GM12878 (cell line): ENCODE results near the gene ARPC5L. TPM values are rescaled to one million over a fixed set of nuclear protein-coding genes. Genes with fewer than 3 reads are reported as not detected.

ENCODE experiments used
- ATAC-seq: fragments of 200-7000 bp; cut with Tn5 transposase; 3 replicates; pipeline ENCODE4 v1.9.1; 2020; ENCODE audit warnings: mild to moderate bottlenecking, moderate library complexity
- BruUV-seq: library from RNA; stranded (reverse); fragments of 400-500 nt; replicated peaks from 2 replicates; lab custom pipeline; 2021; lab: Mats Ljungman, UMichigan
- CTCF ChIA-PET: fragments of 300-600 bp; sonication (Branson Sonifier 250); formaldehyde crosslinking; extraction: SDS; loops from one replicate; lab custom pipeline; 2021; ENCODE audit warnings: inconsistent platforms; lab: Yijun Ruan, JAX
- POLR2A ChIA-PET: fragments of 350-600 bp; formaldehyde crosslinking; extraction: SDS; loops from one replicate; lab custom pipeline; 2021; ENCODE audit warnings: inconsistent platforms; lab: Charles Lee
- RAD21 ChIA-PET: fragments of 300-600 bp; sonication (Branson Sonifier 250); formaldehyde crosslinking; loops from one replicate; lab custom pipeline; 2023; ENCODE audit warnings: antibody characterized with exemption; ENCODE audit not compliant: unreplicated experiment; lab: Charles Lee
- SMC1A ChIA-PET: fragments of 300-600 bp; sonication (Branson Sonifier 250); formaldehyde crosslinking; loops from one replicate; lab custom pipeline; 2023; ENCODE audit not compliant: unreplicated experiment, uncharacterized antibody; lab: Charles Lee
- DNase-seq: peaks from one replicate; pipeline ENCODE4 v3.0.0-alpha.2; 2011; ENCODE audit warnings: low read depth, low spot score
- FAIRE-seq: peaks from 3 replicates; lab custom pipeline; 2011; peaks lifted over from hg19 to GRCh38; lab: Jason Lieb, UNC
- H2AFZ ChIP-seq: 2 replicates; pipeline ENCODE4 v1.6.0; 2011; ENCODE audit warnings: low read depth, low read length, control low read depth; ENCODE audit not compliant: control insufficient read depth
- H3K27ac ChIP-seq: 2 replicates; pipeline ENCODE4 v1.5.1; 2011; ENCODE audit warnings: control low read depth; ENCODE audit not compliant: control insufficient read depth, insufficient read depth
- H3K27me3 ChIP-seq, 2 experiments: replicated peaks in 1 of 2; 2 replicates each; pipeline versions ENCODE4 v1.6.0 to v1.6.1; 2011; ENCODE audit warnings: low read length in 1 of 2; ENCODE audit not compliant: control insufficient read depth in 2 of 2, insufficient read depth in 2 of 2
- H3K36me3 ChIP-seq, 2 experiments: 2 replicates each; pipeline ENCODE4 v1.5.1; 2011; ENCODE audit warnings: low read length in 1 of 2; ENCODE audit not compliant: control insufficient read depth in 2 of 2, insufficient read depth in 2 of 2
- H3K4me1 ChIP-seq: 2 replicates; pipeline ENCODE4 v1.6.1; 2011; ENCODE audit warnings: mild to moderate bottlenecking, low read length, moderate library complexity, mixed read lengths; ENCODE audit not compliant: control insufficient read depth, insufficient read depth
- H3K4me2 ChIP-seq: 2 replicates; pipeline ENCODE4 v1.6.0; 2011; ENCODE audit warnings: control low read depth; ENCODE audit not compliant: control insufficient read depth, insufficient read depth
- H3K4me3 ChIP-seq: fragments of 200-600 bp; sonication (generic); 2 replicates; pipeline ENCODE4 v1.5.1; 2016
- H3K79me2 ChIP-seq: 2 replicates; pipeline ENCODE4 v1.6.0; 2011; ENCODE audit warnings: low read length; ENCODE audit not compliant: control insufficient read depth, insufficient read depth
- H3K9ac ChIP-seq: 2 replicates; pipeline ENCODE4 v1.8.0; 2011; ENCODE audit warnings: low read length, control low read depth, mixed read lengths; ENCODE audit not compliant: control insufficient read depth, insufficient read depth
- H3K9me3 ChIP-seq: replicated peaks from 3 replicates; pipeline ENCODE4 v1.5.1; 2011; ENCODE audit warnings: mild to moderate bottlenecking, low read length; ENCODE audit not compliant: control insufficient read depth, insufficient read depth
- H4K20me1 ChIP-seq: 2 replicates; pipeline ENCODE4 v1.6.0; 2011; ENCODE audit not compliant: control insufficient read depth, insufficient read depth
- BCL3 ChIP-seq: IDR thresholded peaks from 2 replicates; pipeline ENCODE4 v1.6.1; 2011; ENCODE audit warnings: borderline replicate concordance, low read depth, mild to moderate bottlenecking, moderate library complexity, low read length; ENCODE audit not compliant: insufficient read depth, poor library complexity, severe bottlenecking
- BHLHE40 ChIP-seq, 2 experiments: fragments of 450-650 bp in 1 of 2; IDR thresholded peaks; 2 replicates each; pipeline ENCODE4 v1.6.1; 2011 to 2017; ENCODE audit warnings: low read depth in 2 of 2, borderline replicate concordance in 1 of 2, improper control_type of control experiment in 1 of 2, low read length in 1 of 2, mild to moderate bottlenecking in 1 of 2
- ELK1 ChIP-seq: IDR thresholded peaks from 2 replicates; pipeline ENCODE4 v1.6.1; 2012; ENCODE audit warnings: low read depth, low read length, improper control_type of control experiment
- ESRRA ChIP-seq: IDR thresholded peaks from 2 replicates; pipeline ENCODE4 v1.6.1; 2012; ENCODE audit warnings: mild to moderate bottlenecking, low read length, improper control_type of control experiment
- JUND ChIP-seq: IDR thresholded peaks from 2 replicates; pipeline ENCODE4 v1.6.1; 2012; ENCODE audit warnings: low read depth, mild to moderate bottlenecking, low read length, improper control_type of control experiment, moderate library complexity
- KLF5 ChIP-seq: fragments of 450-650 bp; IDR thresholded peaks from 2 replicates; pipeline ENCODE4 v1.6.1; 2014; ENCODE audit warnings: mild to moderate bottlenecking; ENCODE audit not compliant: partially characterized antibody
- PBX3 ChIP-seq: IDR thresholded peaks from 2 replicates; pipeline ENCODE4 v1.6.1; 2011; ENCODE audit warnings: mild to moderate bottlenecking, low read depth, low read length, moderate library complexity; ENCODE audit not compliant: insufficient replicate concordance
- POLR2AphosphoS2 ChIP-seq: IDR thresholded peaks from 2 replicates; pipeline ENCODE4 v1.6.1; 2011; ENCODE audit warnings: low read depth, mild to moderate bottlenecking, low read length, improper control_type of control experiment, moderate library complexity
- RCOR1 ChIP-seq: conservative IDR thresholded peaks from 2 replicates; pipeline ENCODE4 v1.6.1; 2012; ENCODE audit warnings: low read depth, low read length, improper control_type of control experiment
- RFX5 ChIP-seq: IDR thresholded peaks from 2 replicates; pipeline ENCODE4 v1.6.1; 2011; ENCODE audit warnings: low read depth, low read length, improper control_type of control experiment
- SIX5 ChIP-seq: IDR thresholded peaks from 2 replicates; pipeline ENCODE4 v1.6.1; 2011; ENCODE audit warnings: mild to moderate bottlenecking, low read depth, low read length, moderate library complexity; ENCODE audit not compliant: severe bottlenecking
- SREBF2 ChIP-seq: IDR thresholded peaks from 2 replicates; pipeline ENCODE4 v1.6.1; 2012; ENCODE audit warnings: mild to moderate bottlenecking, low read length
- SRF ChIP-seq, 2 experiments: IDR thresholded peaks; 2 replicates each; pipeline ENCODE4 v1.6.1; 2011; ENCODE audit warnings: low read depth in 2 of 2, low read length in 2 of 2, mild to moderate bottlenecking in 1 of 2, moderate library complexity in 1 of 2
- ZBED1 ChIP-seq: IDR thresholded peaks from 2 replicates; pipeline ENCODE4 v1.6.1; 2016; ENCODE audit warnings: borderline replicate concordance
- ZSCAN29 ChIP-seq: fragments of 450-650 bp; IDR thresholded peaks from 2 replicates; pipeline ENCODE4 v1.6.1; 2017; ENCODE audit warnings: mild to moderate bottlenecking, moderate library complexity
- WGBS: methylation state at CpG from one replicate; pipeline ENCODE4 v1.1.6; 2016; ENCODE audit warnings: low lambda C conversion rate; ENCODE audit not compliant: insufficient replicate concordance, insufficient coverage; ENCODE audit errors: missing lambda C conversion rate; 5-methylcytosine and 5-hydroxymethylcytosine counted together
- in situ Hi-C: fragments of 300-500 bp; cut with MboI; formaldehyde crosslinking; loops from 9 replicates; pipeline ENCODE4 v1.14.3; 2018; ENCODE audit warnings: mixed read lengths
- intact Hi-C: fragments of 100-400 bp; cut with micrococcal nuclease; formaldehyde crosslinking; loops from one replicate; pipeline ENCODE4 v1.14.2; 2022; ENCODE audit not compliant: unreplicated experiment
- polyA plus RNA-seq, 11 experiments: library from polyadenylated mRNA; depleted of rRNA in 4 of 11; unstranded in 6 of 11; stranded (reverse) in 5 of 11; fragments of >200 nt; fragmentation: Nextera tagmentation in 4 of 11; fragmentation: Illumina TruSeq in 1 of 11; extraction: Ambion mirVana in 4 of 11; extraction: Trizol in 1 of 11; gene quantifications; 1 replicate in 1 of 11; 2 replicates in 10 of 11; pipeline versions ENCODE4 v1.2.1 to v1.2.3, GENCODE V29; 2011 to 2016; ENCODE audit warnings: inconsistent platforms in 2 of 11, missing spikeins in 2 of 11, low read depth in 1 of 11
- total RNA-seq, 4 experiments: library from RNA; depleted of rRNA in 3 of 4; stranded (reverse); fragments of >200 nt in 3 of 4; fragmentation: Illumina TruSeq in 1 of 4; extraction: Trizol in 1 of 4; gene quantifications; 2 replicates each; pipeline versions ENCODE4 v1.2.1 to v1.2.3, GENCODE V29; 2013 to 2021
- TF ChIP-seq, protein P1 (sequence below), 3 experiments: IDR thresholded peaks in 2 of 3; conservative IDR thresholded peaks in 1 of 3; 2 replicates each; pipeline ENCODE4 v1.5.1; 2011; ENCODE audit warnings: low read depth in 3 of 3, low read length in 3 of 3, mild to moderate bottlenecking in 3 of 3, control low read depth in 2 of 3, moderate library complexity in 2 of 3, inconsistent platforms in 1 of 3, mixed read lengths in 1 of 3; ENCODE audit not compliant: control insufficient read depth in 2 of 3, insufficient read depth in 1 of 3; ENCODE audit errors: extremely low read depth in 1 of 3

Gene ARPC5L
- total and polyA plus RNA-seq, 10 of the 15 experiments (the other 5 are each of a cell fraction or from before 2014, with no cell fraction given): 42.3 to 207 (median 104) TPM

DNA sequence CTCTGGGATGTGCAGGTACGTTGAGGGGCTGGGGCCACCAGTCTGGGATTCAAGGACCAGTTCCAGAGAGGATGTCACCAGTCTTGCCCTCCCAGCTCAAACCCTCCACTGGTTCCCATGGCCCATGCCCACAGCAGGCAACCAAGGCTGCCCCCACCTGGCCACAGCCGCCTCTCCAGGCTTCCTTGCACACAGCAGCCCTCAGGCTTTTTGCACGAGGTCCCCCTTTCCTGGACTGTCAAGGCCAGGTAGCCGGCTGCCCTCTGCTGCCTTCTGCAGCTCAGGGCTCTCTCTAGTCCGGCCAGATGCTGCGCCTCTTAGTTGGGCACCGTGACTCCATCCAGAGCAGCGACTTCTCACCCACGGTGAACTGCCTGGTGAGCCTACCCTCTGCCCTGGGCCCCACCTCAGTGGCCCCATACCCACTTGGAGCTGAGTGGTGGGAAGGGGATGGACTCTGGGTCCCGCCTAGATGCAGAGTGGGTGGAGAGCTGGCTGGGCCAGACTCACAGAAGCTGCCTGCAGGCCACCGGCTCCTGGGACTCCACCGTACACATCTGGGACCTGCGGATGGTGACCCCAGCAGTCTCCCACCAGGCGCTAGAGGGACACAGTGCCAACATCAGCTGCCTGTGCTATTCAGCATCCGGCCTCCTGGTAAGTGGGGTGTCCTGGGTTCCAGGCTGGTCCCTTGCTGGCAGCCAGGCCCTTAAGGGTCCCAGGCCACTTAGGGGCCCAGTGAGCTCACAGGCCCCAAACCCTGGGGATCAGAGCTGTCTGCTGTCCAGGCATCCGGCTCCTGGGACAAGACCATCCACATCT lies 5.8 kb upstream of the ARPC5L start:
- SMC1A ChIA-PET: interaction anchor here (0.6 to 12.1 kb wide), 4 partner anchors 16 to 83 kb away, joined by 3 to 233 read pairs (median 4); partner anchors contain the start of genes NR6A1 and OLFML2A
- intact Hi-C loops: no loop called here
- POLR2A ChIA-PET: interaction anchor here (0.9 to 1.4 kb wide), 2 partner anchors 77 to 83 kb away, joined by 3 to 4 read pairs; no protein-coding TSS in a partner anchor
- no peak for TF ChIP-seq BHLHE40 (IDR thresholded peaks at IDR 0.05; ENCODE audit: borderline replicate concordance in 1 of 2, low read depth in 2 of 2, low read length in 1 of 2)
- peak; percentile 46 for TF ChIP-seq BCL3
- TF ChIP-seq, protein P1, sequence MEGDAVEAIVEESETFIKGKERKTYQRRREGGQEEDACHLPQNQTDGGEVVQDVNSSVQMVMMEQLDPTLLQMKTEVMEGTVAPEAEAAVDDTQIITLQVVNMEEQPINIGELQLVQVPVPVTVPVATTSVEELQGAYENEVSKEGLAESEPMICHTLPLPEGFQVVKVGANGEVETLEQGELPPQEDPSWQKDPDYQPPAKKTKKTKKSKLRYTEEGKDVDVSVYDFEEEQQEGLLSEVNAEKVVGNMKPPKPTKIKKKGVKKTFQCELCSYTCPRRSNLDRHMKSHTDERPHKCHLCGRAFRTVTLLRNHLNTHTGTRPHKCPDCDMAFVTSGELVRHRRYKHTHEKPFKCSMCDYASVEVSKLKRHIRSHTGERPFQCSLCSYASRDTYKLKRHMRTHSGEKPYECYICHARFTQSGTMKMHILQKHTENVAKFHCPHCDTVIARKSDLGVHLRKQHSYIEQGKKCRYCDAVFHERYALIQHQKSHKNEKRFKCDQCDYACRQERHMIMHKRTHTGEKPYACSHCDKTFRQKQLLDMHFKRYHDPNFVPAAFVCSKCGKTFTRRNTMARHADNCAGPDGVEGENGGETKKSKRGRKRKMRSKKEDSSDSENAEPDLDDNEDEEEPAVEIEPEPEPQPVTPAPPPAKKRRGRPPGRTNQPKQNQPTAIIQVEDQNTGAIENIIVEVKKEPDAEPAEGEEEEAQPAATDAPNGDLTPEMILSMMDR (IDR thresholded peaks at IDR 0.05 in 2 of 3, conservative IDR thresholded peaks at IDR 0.05 in 1 of 3; ENCODE audit: control insufficient read depth in 2 of 3, extremely low read depth in 1 of 3, insufficient read depth in 1 of 3, low read depth in 3 of 3, low read length in 3 of 3): peak; percentile 25 to 34 (median 33); a peak in 4 of 6 replicates
- TF ChIP-seq ELK1: no peak
- TF ChIP-seq RCOR1: no peak
- TF ChIP-seq ZSCAN29: no peak
- TF ChIP-seq ESRRA: no peak
- TF ChIP-seq KLF5: no peak
- TF ChIP-seq SREBF2: no peak
- TF ChIP-seq RFX5: no peak
- TF ChIP-seq POLR2AphosphoS2: peak; percentile 25; the same call in 1 of the 2 replicates
- no peak for TF ChIP-seq SIX5
- TF ChIP-seq SRF (IDR thresholded peaks at IDR 0.05; ENCODE audit: low read depth in 2 of 2, low read length in 2 of 2): no peak
- TF ChIP-seq ZBED1: 0 out of 2 replicates have a peak, but pooled peaks have one; percentile 10
- no peak for TF ChIP-seq JUND
- no peak for TF ChIP-seq PBX3

More for the DNA sequence above, 5.8 kb upstream of the ARPC5L start:
- 59% methylated on average over 16 of the region's 16 CpGs for WGBS
- H3K4me2 ChIP-seq: no peak overlapping the region
- H3K27ac ChIP-seq: no peak overlapping the region
- ChIA-PET CTCF (interaction anchor here (0.9 to 26.5 kb wide), 6 partner anchors 16 to 515 kb away, joined by 3 to 575 read pairs (median 18); partner anchors contain the start of genes NR6A1 and OLFML2A), RAD21 (interaction anchor here (4.0 to 9.5 kb wide), 2 partner anchors 77 to 83 kb away, joined by 12 to 180 read pairs; partner anchors contain the start of gene NR6A1)
- in situ Hi-C loops: loop anchor here (5.0 to 25.0 kb wide), 2 partner anchors 239 to 1944 kb away; partner anchors contain the start of genes RC3H2 and ZBTB6
- H3K4me3 ChIP-seq: no peak overlapping the region
- DNase-seq (no peak), FAIRE-seq (no peak), ATAC-seq (peak; percentile 34)
- peaks cover 13% of the 10 kb centered on the region for H3K4me1 ChIP-seq
- H2AFZ ChIP-seq: no peak overlapping the region
- peaks cover 18% of the 10 kb centered on the region for H4K20me1 ChIP-seq
- no peaks in the 10 kb centered on the region for H3K27me3 ChIP-seq
- no peaks in the 10 kb centered on the region for H3K9me3 ChIP-seq
- BruUV-seq: no TSS peak
- H3K79me2 ChIP-seq: peaks cover 33% of the 10 kb centered on the region
- H3K36me3 ChIP-seq: peaks cover 28 to 31% of the 10 kb centered on the region in 2 experiments; a peak in 3 of 4 replicates
- H3K9ac ChIP-seq: no peak overlapping the region
